ENCODE data around the gene PDLIM3. TPM values are rescaled to one million over a fixed set of nuclear protein-coding genes. Genes with fewer than 3 reads are reported as not detected.

Gene PDLIM3
- total RNA-seq, 1 experiment from 2014 or later = 3.3 TPM

DNA sequence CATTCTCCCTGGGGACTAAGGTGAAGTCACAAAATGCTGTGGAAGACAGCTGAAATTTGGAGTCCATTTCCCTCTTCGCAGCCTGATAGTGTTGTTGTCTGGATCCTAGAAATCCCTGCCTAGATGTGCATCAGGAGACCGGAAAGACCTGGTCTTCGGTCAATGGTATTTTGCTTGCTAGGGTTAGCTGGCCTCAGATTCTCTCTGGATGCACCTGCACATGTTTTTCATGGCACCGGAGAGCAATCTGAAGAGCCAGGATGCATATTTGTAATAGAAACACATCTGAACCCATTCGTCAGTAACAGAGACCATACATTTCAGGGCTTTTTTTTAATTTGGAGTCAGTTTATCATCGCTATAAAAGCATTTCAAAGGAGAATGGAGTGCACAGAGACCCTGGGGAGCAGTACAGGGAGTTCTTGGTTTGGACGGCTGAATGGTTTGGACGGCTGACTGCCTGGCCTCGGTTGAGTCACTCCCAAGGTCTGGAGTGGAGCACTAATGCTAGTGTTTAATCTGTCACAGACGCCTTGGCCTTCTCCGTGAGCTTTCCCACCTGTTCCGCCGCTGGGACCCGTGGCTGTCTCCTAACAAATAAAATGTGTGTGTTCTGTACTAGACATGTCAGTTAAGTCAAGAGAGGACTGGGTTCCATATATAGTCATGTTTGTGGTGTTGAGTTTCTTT is 7.5 kb upstream of the PDLIM3 start:
- Histone ChIP-seq H3K27me3 (ENCODE audit: insufficient read depth, low read depth) (no peaks in the 10 kb centered on the region), H3F3A (ENCODE audit: insufficient read depth, low read depth) (no peaks in the 10 kb centered on the region), H3K79me2 (ENCODE audit: low read depth) (no peaks in the 10 kb centered on the region), H4K20me1 (ENCODE audit: insufficient read depth) (no peaks in the 10 kb centered on the region), H3K4me2 (no peak overlapping the region), H2AFZ (no peak overlapping the region), H3K9me3 (ENCODE audit: insufficient read depth, low read depth) (no peaks in the 10 kb centered on the region), H3K27ac (no peak overlapping the region), H3K4me3 (no peak overlapping the region), H3K36me3 (ENCODE audit: low read depth) (no peaks in the 10 kb centered on the region), H3K4me1 (replicated peaks; ENCODE audit: insufficient read depth) (no peaks in the 10 kb centered on the region), H3K9me2 (ENCODE audit: insufficient read depth) (no peaks in the 10 kb centered on the region)
- no peak for DNase-seq
- no TSS peak for BruUV-seq (replicated peaks)
- ChIA-PET POLR2A (ENCODE audit: unreplicated experiment) (no interaction called here), CTCF (interaction anchor here (0.7 kb wide), 1 partner anchor 653 kb away, joined by 3 read pairs; no protein-coding TSS in a partner anchor)
- TF ChIP-seq, protein P1, sequence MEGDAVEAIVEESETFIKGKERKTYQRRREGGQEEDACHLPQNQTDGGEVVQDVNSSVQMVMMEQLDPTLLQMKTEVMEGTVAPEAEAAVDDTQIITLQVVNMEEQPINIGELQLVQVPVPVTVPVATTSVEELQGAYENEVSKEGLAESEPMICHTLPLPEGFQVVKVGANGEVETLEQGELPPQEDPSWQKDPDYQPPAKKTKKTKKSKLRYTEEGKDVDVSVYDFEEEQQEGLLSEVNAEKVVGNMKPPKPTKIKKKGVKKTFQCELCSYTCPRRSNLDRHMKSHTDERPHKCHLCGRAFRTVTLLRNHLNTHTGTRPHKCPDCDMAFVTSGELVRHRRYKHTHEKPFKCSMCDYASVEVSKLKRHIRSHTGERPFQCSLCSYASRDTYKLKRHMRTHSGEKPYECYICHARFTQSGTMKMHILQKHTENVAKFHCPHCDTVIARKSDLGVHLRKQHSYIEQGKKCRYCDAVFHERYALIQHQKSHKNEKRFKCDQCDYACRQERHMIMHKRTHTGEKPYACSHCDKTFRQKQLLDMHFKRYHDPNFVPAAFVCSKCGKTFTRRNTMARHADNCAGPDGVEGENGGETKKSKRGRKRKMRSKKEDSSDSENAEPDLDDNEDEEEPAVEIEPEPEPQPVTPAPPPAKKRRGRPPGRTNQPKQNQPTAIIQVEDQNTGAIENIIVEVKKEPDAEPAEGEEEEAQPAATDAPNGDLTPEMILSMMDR (conservative IDR thresholded peaks at IDR 0.05) = no peak
- TF ChIP-seq EZH2 (IDR thresholded peaks at IDR 0.05; ENCODE audit: low read depth) = no peak
- intact Hi-C loops (cut with micrococcal nuclease; ENCODE audit: unreplicated experiment) = no loop called here

DNA sequence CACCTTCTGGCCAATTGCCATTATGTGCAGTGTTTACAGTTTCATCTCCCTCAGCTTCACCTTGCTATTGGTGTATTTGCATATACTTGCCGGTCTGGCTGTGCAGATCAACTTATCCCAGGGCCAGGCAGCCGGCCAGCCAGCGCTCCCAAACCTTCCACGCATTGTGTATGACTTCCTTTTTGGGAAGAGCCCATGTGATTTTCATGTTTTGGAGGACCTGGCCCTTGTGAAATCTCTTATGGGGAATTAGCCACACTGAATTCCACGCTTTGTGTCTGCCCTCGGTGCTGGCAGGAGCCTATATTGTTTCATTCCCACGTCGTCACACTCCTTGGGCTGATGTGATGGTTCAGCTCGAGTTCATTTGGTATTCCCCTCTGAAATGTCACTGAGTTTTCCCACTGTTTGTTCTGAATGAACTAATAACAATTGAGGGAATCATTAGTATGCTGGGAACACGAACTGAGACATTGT is 6.0 kb upstream of the PDLIM3 start:
- Histone ChIP-seq H3K79me2 (ENCODE audit: low read depth) (no peaks in the 10 kb centered on the region), H3K9me3 (ENCODE audit: insufficient read depth, low read depth) (no peaks in the 10 kb centered on the region), H3F3A (ENCODE audit: insufficient read depth, low read depth) (no peaks in the 10 kb centered on the region), H3K4me1 (replicated peaks; ENCODE audit: insufficient read depth) (no peaks in the 10 kb centered on the region), H3K9me2 (ENCODE audit: insufficient read depth) (no peaks in the 10 kb centered on the region), H4K20me1 (ENCODE audit: insufficient read depth) (no peaks in the 10 kb centered on the region), H3K4me2 (no peak overlapping the region), H3K36me3 (ENCODE audit: low read depth) (no peaks in the 10 kb centered on the region), H3K4me3 (no peak overlapping the region), H3K27me3 (ENCODE audit: insufficient read depth, low read depth) (no peaks in the 10 kb centered on the region), H3K27ac (no peak overlapping the region), H2AFZ (no peak overlapping the region)
- TF ChIP-seq, protein P1 (conservative IDR thresholded peaks at IDR 0.05) = no peak
- TF ChIP-seq EZH2 (IDR thresholded peaks at IDR 0.05; ENCODE audit: low read depth) = no peak
- ChIA-PET CTCF (no interaction called here), POLR2A (ENCODE audit: unreplicated experiment) (no interaction called here)
- no peak for DNase-seq
- no TSS peak for BruUV-seq (replicated peaks)
- intact Hi-C loops (cut with micrococcal nuclease; ENCODE audit: unreplicated experiment) = no loop called here

DNA sequence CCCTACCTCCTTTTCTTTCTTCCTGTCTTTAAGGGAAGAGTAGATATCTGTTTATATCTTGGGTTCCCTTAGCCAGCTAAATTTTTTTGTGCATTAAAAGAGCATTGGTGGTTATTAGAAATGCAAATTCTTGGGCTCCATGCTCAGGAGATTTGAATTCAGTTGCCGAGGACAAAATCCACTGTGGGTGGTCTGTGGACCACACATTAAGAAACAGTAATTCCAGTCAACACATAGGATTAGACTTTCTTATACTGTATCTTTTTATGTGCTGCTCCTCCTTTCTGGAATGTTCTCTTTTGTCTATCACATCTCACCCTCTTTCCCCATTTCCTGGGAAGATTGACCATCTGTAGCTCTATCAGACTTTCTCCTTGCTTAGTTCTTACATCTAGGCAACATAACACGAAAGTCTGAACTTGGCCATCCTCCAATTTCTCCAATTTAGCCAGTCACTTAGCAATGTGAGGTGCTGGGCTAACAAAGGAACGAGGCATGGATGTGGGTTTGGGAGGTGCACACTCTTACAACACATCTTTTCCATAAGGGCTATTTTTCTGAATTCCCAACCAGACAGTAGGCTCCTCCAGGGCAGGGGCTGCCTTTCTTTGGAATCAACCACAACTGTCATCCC is 5.3 kb upstream of the PDLIM3 start:
- Histone ChIP-seq H3K9me2 (ENCODE audit: insufficient read depth) (no peaks in the 10 kb centered on the region), H3F3A (ENCODE audit: insufficient read depth, low read depth) (no peaks in the 10 kb centered on the region), H3K4me3 (no peak overlapping the region), H3K9me3 (ENCODE audit: insufficient read depth, low read depth) (no peaks in the 10 kb centered on the region), H3K27me3 (ENCODE audit: insufficient read depth, low read depth) (no peaks in the 10 kb centered on the region), H3K79me2 (ENCODE audit: low read depth) (no peaks in the 10 kb centered on the region), H3K36me3 (ENCODE audit: low read depth) (no peaks in the 10 kb centered on the region), H3K4me2 (no peak overlapping the region), H4K20me1 (ENCODE audit: insufficient read depth) (no peaks in the 10 kb centered on the region), H2AFZ (no peak overlapping the region), H3K4me1 (replicated peaks; ENCODE audit: insufficient read depth) (no peaks in the 10 kb centered on the region), H3K27ac (no peak overlapping the region)
- no peak for DNase-seq
- ChIA-PET CTCF (no interaction called here), POLR2A (ENCODE audit: unreplicated experiment) (no interaction called here)
- intact Hi-C loops (cut with micrococcal nuclease; ENCODE audit: unreplicated experiment) = no loop called here
- BruUV-seq (replicated peaks) = no TSS peak
- TF ChIP-seq, protein P1 (conservative IDR thresholded peaks at IDR 0.05) = no peak
- no peak for TF ChIP-seq EZH2 (IDR thresholded peaks at IDR 0.05; ENCODE audit: low read depth)
